Osteoblast (primary cell): Measurements from ENCODE around the gene GOSR1. TPM values are rescaled to one million over a fixed set of nuclear protein-coding genes. Genes with fewer than 3 reads are reported as not detected.
"Not testable (repeated sequence)": the region's sequence is repeated elsewhere in the genome, so short reads cannot be mapped to it uniquely, and the experiment has no call there.

Experiments used
- DNase-seq: peaks from one replicate; pipeline ENCODE4 v3.0.0; 2011; ENCODE audit warnings: low spot score, mixed read lengths; ENCODE audit not compliant: insufficient read length; ENCODE audit errors: missing footprints
- H2AFZ ChIP-seq: 2 replicates; pipeline ENCODE4 v1.6.0; 2011; ENCODE audit warnings: mild to moderate bottlenecking, low read length
- H3K27ac ChIP-seq: 2 replicates; pipeline ENCODE4 v1.5.1; 2011; ENCODE audit warnings: mild to moderate bottlenecking, low read depth, low read length, moderate library complexity
- H3K27me3 ChIP-seq: 2 replicates; pipeline ENCODE4 v1.6.0; 2012; ENCODE audit warnings: mild to moderate bottlenecking, control low read depth, inconsistent platforms, low read length, moderate library complexity; ENCODE audit not compliant: insufficient read depth
- H3K36me3 ChIP-seq: 2 replicates; pipeline ENCODE4 v1.5.1; 2011; ENCODE audit warnings: mild to moderate bottlenecking, low read length, control low read depth, moderate library complexity; ENCODE audit not compliant: insufficient read depth
- H3K4me1 ChIP-seq: 2 replicates; pipeline ENCODE4 v1.5.1; 2011; ENCODE audit warnings: mild to moderate bottlenecking, low read length, control low read depth, moderate library complexity; ENCODE audit not compliant: insufficient read depth
- H3K4me2 ChIP-seq: 2 replicates; pipeline ENCODE4 v1.6.0; 2011; ENCODE audit warnings: mild to moderate bottlenecking, low read length; ENCODE audit not compliant: insufficient read depth
- H3K4me3 ChIP-seq: fragments of 200-600 bp; sonication (generic); 3 replicates; pipeline ENCODE4 v1.5.1; 2012; ENCODE audit warnings: mild to moderate bottlenecking, low read length, inconsistent platforms; ENCODE audit not compliant: insufficient read depth
- H3K79me2 ChIP-seq: 2 replicates; pipeline ENCODE4 v1.6.0; 2012; ENCODE audit warnings: mild to moderate bottlenecking, low read length, control low read depth, inconsistent platforms; ENCODE audit not compliant: insufficient read depth
- H3K9me3 ChIP-seq: 2 replicates; pipeline ENCODE4 v1.5.1; 2011; ENCODE audit warnings: low read depth, low read length, control low read depth
- H4K20me1 ChIP-seq: 2 replicates; pipeline ENCODE4 v1.6.0; 2012; ENCODE audit warnings: mild to moderate bottlenecking, low read length, control low read depth; ENCODE audit not compliant: insufficient read depth
- CTCF ChIP-seq: IDR thresholded peaks from 2 replicates; pipeline ENCODE4 v1.5.1; 2011; ENCODE audit warnings: mild to moderate bottlenecking, low read depth, low read length, moderate library complexity; ENCODE audit errors: extremely low read depth
- total RNA-seq: library from RNA; depleted of rRNA; stranded (reverse); fragments of >200 nt; gene quantifications from 2 replicates; pipeline ENCODE4 v1.2.3, GENCODE V29; 2012

GOSR1 gene
- total RNA-seq, 1 donor, result 29.3 TPM

- no peak for DNase-seq
- H2AFZ ChIP-seq, result no peak overlapping the region
- H3K4me3 ChIP-seq, result no peak overlapping the region
- no peak for TF ChIP-seq CTCF
- no peaks in the 10 kb centered on the region for H3K9me3 ChIP-seq
- no peaks in the 10 kb centered on the region for H4K20me1 ChIP-seq
- peaks cover 8% of the 10 kb centered on the region for H3K27me3 ChIP-seq
- H3K27ac ChIP-seq, result no peak overlapping the region
- no peaks in the 10 kb centered on the region for H3K36me3 ChIP-seq
- H3K4me1 ChIP-seq, result no peaks in the 10 kb centered on the region
- no peaks in the 10 kb centered on the region for H3K79me2 ChIP-seq
- H3K4me2 ChIP-seq, result no peak overlapping the region
Measured at GRCh38 chr17:30559656-30560055, 82.4 kb downstream of the GOSR1 start.

- H3K4me3 ChIP-seq, H3K27ac ChIP-seq, DNase-seq, H2AFZ ChIP-seq, H3K4me2 ChIP-seq, H3K4me1 ChIP-seq, H3K9me3 ChIP-seq, H3K36me3 ChIP-seq, H4K20me1 ChIP-seq, H3K79me2 ChIP-seq: not testable (repeated sequence)
- peaks cover 12% of the 10 kb centered on the region for H3K27me3 ChIP-seq
Measured at GRCh38 chr17:30560117-30561026, 83.2 kb downstream of the GOSR1 start.

- not testable (repeated sequence) for H3K4me3 ChIP-seq, H3K4me2 ChIP-seq, H3K9me3 ChIP-seq, H4K20me1 ChIP-seq, H3K79me2 ChIP-seq, H3K27ac ChIP-seq, H3K36me3 ChIP-seq, H3K4me1 ChIP-seq, H2AFZ ChIP-seq, DNase-seq
- peaks cover 17% of the 10 kb centered on the region for H3K27me3 ChIP-seq
Measured at GRCh38 chr17:30561766-30562165, 84.6 kb downstream of the GOSR1 start.

GRCh38 chr17:30563131-30563904, 86.1 kb downstream of the GOSR1 start:
- not testable (repeated sequence) for H3K27ac ChIP-seq, H3K79me2 ChIP-seq, H3K9me3 ChIP-seq, H3K4me2 ChIP-seq, DNase-seq, H3K4me3 ChIP-seq, H3K36me3 ChIP-seq, H3K4me1 ChIP-seq, H2AFZ ChIP-seq, H4K20me1 ChIP-seq
- peaks cover 23% of the 10 kb centered on the region for H3K27me3 ChIP-seq

GRCh38 chr17:30563905-30564390, 86.7 kb downstream of the GOSR1 start:
- not testable (repeated sequence) for H2AFZ ChIP-seq, H3K4me3 ChIP-seq, H3K4me1 ChIP-seq, H3K36me3 ChIP-seq, H3K79me2 ChIP-seq, DNase-seq, H3K27ac ChIP-seq, H3K4me2 ChIP-seq, H4K20me1 ChIP-seq, H3K9me3 ChIP-seq
- H3K27me3 ChIP-seq, result peaks cover 23% of the 10 kb centered on the region

GRCh38 chr17:30564422-30565072, 87.3 kb downstream of the GOSR1 start:
- H3K36me3 ChIP-seq, H3K9me3 ChIP-seq, H3K4me3 ChIP-seq, H3K4me1 ChIP-seq, H3K27ac ChIP-seq, H4K20me1 ChIP-seq, H3K79me2 ChIP-seq, H2AFZ ChIP-seq, DNase-seq, H3K4me2 ChIP-seq: not testable (repeated sequence)
- H3K27me3 ChIP-seq, result peaks cover 23% of the 10 kb centered on the region
